ENCODE measurements around the gene S100A13. TPM values are rescaled to one million over a fixed set of nuclear protein-coding genes. Genes with fewer than 3 reads are reported as not detected.
A peak's percentile ranks its signal among the peaks of the same experiment; 100 is the strongest.

S100A13 gene
- polyA plus RNA-seq, 5 donors, result 76.9 to 120 (median 96.7) TPM

DNA sequence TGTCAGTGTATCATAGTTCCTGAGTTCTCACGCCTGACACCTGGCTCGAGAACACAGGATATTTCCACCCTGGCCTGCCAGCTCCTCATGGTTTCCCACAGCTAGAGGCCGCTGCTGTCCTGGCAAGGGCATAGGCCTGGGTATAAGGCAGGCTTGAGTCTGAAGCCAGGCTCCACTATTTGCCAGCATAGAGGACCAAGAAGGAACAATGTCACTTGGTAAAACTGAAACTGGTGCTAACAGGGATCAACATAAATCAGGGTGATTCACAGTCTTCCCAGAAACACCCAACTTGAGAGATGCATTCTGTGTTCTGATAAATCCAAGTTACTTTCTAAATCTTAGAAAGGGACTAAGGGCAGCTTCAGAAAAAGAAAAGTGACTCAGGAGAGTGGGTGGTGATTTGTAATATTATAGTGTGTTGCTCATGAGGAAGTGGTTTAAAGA, 54.7 kb downstream of the S100A13 start:
- DNase-seq, result peak; percentile 38 to 60

DNA sequence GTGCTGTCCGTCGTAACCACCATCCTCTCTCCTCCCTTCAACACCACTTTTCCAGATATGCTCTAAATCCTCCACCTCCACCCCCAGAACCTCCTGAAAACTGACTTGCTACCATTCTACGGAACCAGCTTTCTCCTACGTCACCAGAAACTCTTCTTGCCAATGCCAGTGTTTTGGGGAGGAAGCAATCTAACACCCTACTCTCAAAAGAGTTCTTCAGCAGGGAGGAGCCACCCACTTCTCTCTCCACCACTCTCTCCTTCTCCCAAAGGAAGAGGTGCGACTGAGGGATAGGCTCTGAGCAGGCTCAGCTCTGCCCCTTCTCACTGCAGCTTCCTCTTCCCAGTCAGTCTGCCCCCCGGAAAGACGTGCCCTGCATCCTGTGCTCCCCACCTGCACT, 55.6 kb downstream of the S100A13 start:
- no peak for DNase-seq

GRCh38 chr1:153570874-153571273, 56.4 kb downstream of the S100A13 start:
- DNase-seq, result no peak

DNA sequence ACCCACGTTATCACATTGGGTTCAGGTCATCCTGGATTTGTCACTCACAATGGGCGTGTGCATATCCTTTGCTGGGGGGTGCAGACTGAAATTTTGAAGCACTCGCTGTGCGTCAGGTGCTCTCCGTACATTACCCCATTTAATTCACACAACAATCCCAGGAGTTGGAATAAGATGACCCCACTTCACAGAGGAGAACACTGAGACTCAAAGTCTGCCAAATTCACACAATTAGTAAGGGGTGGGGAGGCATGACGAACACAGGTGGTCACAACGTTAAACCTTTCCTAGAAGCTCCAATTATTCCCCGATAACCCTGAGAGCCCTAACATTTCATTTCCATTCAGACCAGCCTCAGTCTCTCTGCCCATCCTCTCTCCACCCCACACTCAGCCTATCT, 57.8 kb downstream of the S100A13 start:
- DNase-seq, result no peak

Other genes with a start within 250 kb of the S100A13 start
- gene S100A8, start 236.4 kb downstream of the S100A13 start, polyA plus RNA-seq (ENCODE audit: insufficient read depth in 1 of 5, insufficient read length in 5 of 5, low replicate concordance in 1 of 5), result 10 to 100 TPM; 12.1 to 30.7 (median 22.1) TPM
- not detected for gene S100A7A, start 211.0 kb downstream of the S100A13 start, polyA plus RNA-seq (ENCODE audit: insufficient read depth in 1 of 5, insufficient read length in 5 of 5, low replicate concordance in 1 of 5)
- gene S100A7, start 166.9 kb downstream of the S100A13 start, polyA plus RNA-seq (ENCODE audit: insufficient read depth in 1 of 5, insufficient read length in 5 of 5, low replicate concordance in 1 of 5), result not detected
- gene S100A6, start 91.5 kb downstream of the S100A13 start, polyA plus RNA-seq (ENCODE audit: insufficient read depth in 1 of 5, insufficient read length in 5 of 5, low replicate concordance in 1 of 5), result 100 to 1,000 TPM; 138 to 297 (median 187) TPM
- gene S100A5, start 86.6 kb downstream of the S100A13 start, polyA plus RNA-seq (ENCODE audit: insufficient read depth in 1 of 5, insufficient read length in 5 of 5, low replicate concordance in 1 of 5), result under 1 TPM in 1 of 5 donors, not detected in 4; 0.23 TPM
- gene S100A4, start 81.7 kb downstream of the S100A13 start, polyA plus RNA-seq (ENCODE audit: insufficient read depth in 1 of 5, insufficient read length in 5 of 5, low replicate concordance in 1 of 5), result 10 to 100 TPM; 15.9 to 32.6 (median 19.9) TPM
- under 1 TPM in 2 of 5 donors, not detected in 3; 0.21 to 0.66 TPM for gene S100A3, start 78.2 kb downstream of the S100A13 start, polyA plus RNA-seq (ENCODE audit: insufficient read depth in 1 of 5, insufficient read length in 5 of 5, low replicate concordance in 1 of 5)
- gene S100A2, start 61.7 kb downstream of the S100A13 start, polyA plus RNA-seq (ENCODE audit: insufficient read depth in 1 of 5, insufficient read length in 5 of 5, low replicate concordance in 1 of 5), result 1 to 10 TPM in 3 of 5 donors, under 1 TPM in 2; 0.69 to 1.8 (median 1.2) TPM
- 100 to 1,000 TPM; 119 to 177 (median 147) TPM for gene S100A16, start 14.4 kb downstream of the S100A13 start, polyA plus RNA-seq (ENCODE audit: insufficient read depth in 1 of 5, insufficient read length in 5 of 5, low replicate concordance in 1 of 5)
- gene S100A14, start 11.2 kb downstream of the S100A13 start, polyA plus RNA-seq (ENCODE audit: insufficient read depth in 1 of 5, insufficient read length in 5 of 5, low replicate concordance in 1 of 5), result 100 to 1,000 TPM in 4 of 5 donors, 10 to 100 TPM in 1; 93.5 to 174 (median 144) TPM
- gene S100A1, start 929 bp upstream of the S100A13 start, polyA plus RNA-seq (ENCODE audit: insufficient read depth in 1 of 5, insufficient read length in 5 of 5, low replicate concordance in 1 of 5), result 1 to 10 TPM in 4 of 5 donors, under 1 TPM in 1; 1.00 to 2.0 (median 1.6) TPM
- 100 to 1,000 TPM; 106 to 125 (median 120) TPM for gene CHTOP, start 6.6 kb upstream of the S100A13 start, polyA plus RNA-seq (ENCODE audit: insufficient read depth in 1 of 5, insufficient read length in 5 of 5, low replicate concordance in 1 of 5)
- 10 to 100 TPM; 38.5 to 48.6 (median 41.6) TPM for gene SNAPIN, start 31.2 kb upstream of the S100A13 start, polyA plus RNA-seq (ENCODE audit: insufficient read depth in 1 of 5, insufficient read length in 5 of 5, low replicate concordance in 1 of 5)
- 100 to 1,000 TPM; 245 to 312 (median 264) TPM for gene ILF2, start 43.5 kb upstream of the S100A13 start, polyA plus RNA-seq (ENCODE audit: insufficient read depth in 1 of 5, insufficient read length in 5 of 5, low replicate concordance in 1 of 5)
- 10 to 100 TPM; 14.4 to 20.5 (median 15.0) TPM for gene NPR1, start 51.2 kb upstream of the S100A13 start, polyA plus RNA-seq (ENCODE audit: insufficient read depth in 1 of 5, insufficient read length in 5 of 5, low replicate concordance in 1 of 5)
- 100 to 1,000 TPM in 4 of 5 donors, 10 to 100 TPM in 1; 98.2 to 130 (median 104) TPM for gene INTS3, start 100.5 kb upstream of the S100A13 start, polyA plus RNA-seq (ENCODE audit: insufficient read depth in 1 of 5, insufficient read length in 5 of 5, low replicate concordance in 1 of 5)
- 10 to 100 TPM; 33.3 to 47.9 (median 41.6) TPM for gene SLC27A3, start 147.9 kb upstream of the S100A13 start, polyA plus RNA-seq (ENCODE audit: insufficient read depth in 1 of 5, insufficient read length in 5 of 5, low replicate concordance in 1 of 5)

Measured in right lung (tissue), 5 donors.